NCI-H748 (cell line): ENCODE results near the gene USP22.
"Not testable (repeated sequence)": the region's sequence is repeated elsewhere in the genome, so short reads cannot be mapped to it uniquely, and the experiment has no call there.

Source experiments
- DNase-seq: peaks from one replicate; lab custom pipeline; 2025; ENCODE audit not compliant: unreplicated experiment; lab: John Stamatoyannopoulos, UW

USP22 gene

GRCh38 chr17:20989991-20990855 is 52.6 kb downstream of the USP22 start:
- DNase-seq: no peak

GRCh38 chr17:20989481-20989880 is 53.3 kb downstream of the USP22 start:
- DNase-seq: no peak

- no peak for DNase-seq
Observed at GRCh38 chr17:20988896-20989295, 53.9 kb downstream of the USP22 start.

- DNase-seq: no peak
Observed at GRCh38 chr17:20988001-20988636, 54.7 kb downstream of the USP22 start.

- no peak for DNase-seq
Observed at GRCh38 chr17:20987511-20987910, 55.3 kb downstream of the USP22 start.

- no peak for DNase-seq
Observed at GRCh38 chr17:20986767-20987510, 55.9 kb downstream of the USP22 start.

GRCh38 chr17:20983359-20983637 is 59.5 kb downstream of the USP22 start:
- no peak for DNase-seq

GRCh38 chr17:20982589-20983358 is 60.0 kb downstream of the USP22 start:
- no peak for DNase-seq

- DNase-seq: no peak
Observed at GRCh38 chr17:20981046-20981920, 61.5 kb downstream of the USP22 start.

- no peak for DNase-seq
Observed at GRCh38 chr17:20979792-20980083, 63.1 kb downstream of the USP22 start.

- not testable (repeated sequence) for DNase-seq
Observed at GRCh38 chr17:20979007-20979791, 63.6 kb downstream of the USP22 start.

GRCh38 chr17:20977609-20978253 is 65.1 kb downstream of the USP22 start:
- DNase-seq: peak; percentile 29

- DNase-seq: no peak
Observed at GRCh38 chr17:20975566-20975965, 67.2 kb downstream of the USP22 start.

- DNase-seq: no peak
Observed at GRCh38 chr17:20970329-20970728, 72.5 kb downstream of the USP22 start.

- no peak for DNase-seq
Observed at GRCh38 chr17:20968913-20969616, 73.7 kb downstream of the USP22 start.

- DNase-seq: no peak
Observed at GRCh38 chr17:20967776-20968175, 75.0 kb downstream of the USP22 start.

- DNase-seq: no peak
Observed at GRCh38 chr17:20966870-20967269, 75.9 kb downstream of the USP22 start.

- peak; percentile 89 for DNase-seq
Observed at GRCh38 chr17:20965492-20965891, 77.3 kb downstream of the USP22 start.

- DNase-seq: no peak
Observed at GRCh38 chr17:20961586-20961985, 81.2 kb downstream of the USP22 start.
